DND-41 (cell line): ENCODE results near the gene MACROD2.

Source experiments
- CTCF ChIP-seq: IDR thresholded peaks from 2 replicates; pipeline ENCODE4 v1.5.1; 2012; ENCODE audit warnings: borderline replicate concordance, low read length, moderate library complexity, mild to moderate bottlenecking; ENCODE audit not compliant: poor library complexity, severe bottlenecking; ENCODE audit errors: extremely low read depth
- EZH2 ChIP-seq: IDR thresholded peaks from 3 replicates; pipeline ENCODE4 v1.6.1; 2012; ENCODE audit warnings: borderline replicate concordance, low read depth, mild to moderate bottlenecking, moderate library complexity, low read length, inconsistent platforms; ENCODE audit not compliant: severe bottlenecking

GRCh38 chr20:14307956-14308355 lies 312.6 kb downstream of the MACROD2 start:
- TF ChIP-seq CTCF, result no peak
- no peak for TF ChIP-seq EZH2
